ENCODE measurements around the gene DACH1. TPM values are rescaled to one million over a fixed set of nuclear protein-coding genes. Genes with fewer than 3 reads are reported as not detected.

The DACH1 gene
- total RNA-seq, 1 donor from 2014 or later, result not detected

- DNase-seq, result no peak
- Mint-ChIP-seq H3K4me3 (no peak overlapping the region), H3K27ac (no peak overlapping the region), H3K4me1 (no peaks in the 10 kb centered on the region), H3K27me3 (no peaks in the 10 kb centered on the region), H3K9me3 (peaks cover 3% of the 10 kb centered on the region), H3K36me3 (ENCODE audit: low read depth) (no peaks in the 10 kb centered on the region)
- intact Hi-C loops (cut with micrococcal nuclease), result no loop called here
- ChIA-PET POLR2A (no interaction called here), CTCF (no interaction called here)
- ATAC-seq (ENCODE audit: low read depth), result no peak
- no peak for TF ChIP-seq CTCF (IDR thresholded peaks at IDR 0.05)
These were observed 237.8 kb downstream of the DACH1 start for GRCh38 chr13:71629167-71629566.

GRCh38 chr13:71626421-71627117 is 240.4 kb downstream of the DACH1 start:
- Mint-ChIP-seq H3K27me3 (no peaks in the 10 kb centered on the region), H3K9me3 (peaks cover 3% of the 10 kb centered on the region)
- CTCF ChIA-PET, result no interaction called here

GRCh38 chr13:71625694-71626093 is 241.3 kb downstream of the DACH1 start:
- Mint-ChIP-seq H3K27ac (no peak overlapping the region), H3K9me3 (peaks cover 3% of the 10 kb centered on the region), H3K4me3 (no peak overlapping the region), H3K27me3 (no peaks in the 10 kb centered on the region), H3K4me1 (no peaks in the 10 kb centered on the region), H3K36me3 (ENCODE audit: low read depth) (no peaks in the 10 kb centered on the region)
- ChIA-PET CTCF (no interaction called here), POLR2A (no interaction called here)
- no peak for DNase-seq
- no peak for ATAC-seq (ENCODE audit: low read depth)
- TF ChIP-seq CTCF (IDR thresholded peaks at IDR 0.05), result no peak
- intact Hi-C loops (cut with micrococcal nuclease), result no loop called here

More at GRCh38 chr13:71626421-71627117, 240.4 kb downstream of the DACH1 start:
- Mint-ChIP-seq H3K27ac (no peak overlapping the region), H3K4me3 (no peak overlapping the region), H3K4me1 (no peaks in the 10 kb centered on the region), H3K36me3 (ENCODE audit: low read depth) (no peaks in the 10 kb centered on the region)
- ATAC-seq (ENCODE audit: low read depth) (no peak), DNase-seq (no peak)
- intact Hi-C loops (cut with micrococcal nuclease), result no loop called here
- TF ChIP-seq CTCF (IDR thresholded peaks at IDR 0.05), result no peak
- POLR2A ChIA-PET, result no interaction called here

- CTCF ChIA-PET, result no interaction called here
- TF ChIP-seq CTCF (IDR thresholded peaks at IDR 0.05), result no peak
- H3K9me3 Mint-ChIP-seq, result peaks cover 3% of the 10 kb centered on the region
- H3K4me1 Mint-ChIP-seq, result no peaks in the 10 kb centered on the region
- DNase-seq (no peak), ATAC-seq (ENCODE audit: low read depth) (no peak)
- no peak overlapping the region for H3K27ac Mint-ChIP-seq
- POLR2A ChIA-PET, result no interaction called here
- intact Hi-C loops (cut with micrococcal nuclease), result no loop called here
- no peak overlapping the region for H3K4me3 Mint-ChIP-seq
- no peaks in the 10 kb centered on the region for H3K27me3 Mint-ChIP-seq
- no peaks in the 10 kb centered on the region for H3K36me3 Mint-ChIP-seq (ENCODE audit: low read depth)
These were observed 242.1 kb downstream of the DACH1 start for GRCh38 chr13:71624653-71625600.
